ENCODE results near the gene DRC7.
"Not testable (repeated sequence)": the region's sequence is repeated elsewhere in the genome, so short reads cannot be mapped to it uniquely, and the experiment has no call there.

The DRC7 gene

DNA sequence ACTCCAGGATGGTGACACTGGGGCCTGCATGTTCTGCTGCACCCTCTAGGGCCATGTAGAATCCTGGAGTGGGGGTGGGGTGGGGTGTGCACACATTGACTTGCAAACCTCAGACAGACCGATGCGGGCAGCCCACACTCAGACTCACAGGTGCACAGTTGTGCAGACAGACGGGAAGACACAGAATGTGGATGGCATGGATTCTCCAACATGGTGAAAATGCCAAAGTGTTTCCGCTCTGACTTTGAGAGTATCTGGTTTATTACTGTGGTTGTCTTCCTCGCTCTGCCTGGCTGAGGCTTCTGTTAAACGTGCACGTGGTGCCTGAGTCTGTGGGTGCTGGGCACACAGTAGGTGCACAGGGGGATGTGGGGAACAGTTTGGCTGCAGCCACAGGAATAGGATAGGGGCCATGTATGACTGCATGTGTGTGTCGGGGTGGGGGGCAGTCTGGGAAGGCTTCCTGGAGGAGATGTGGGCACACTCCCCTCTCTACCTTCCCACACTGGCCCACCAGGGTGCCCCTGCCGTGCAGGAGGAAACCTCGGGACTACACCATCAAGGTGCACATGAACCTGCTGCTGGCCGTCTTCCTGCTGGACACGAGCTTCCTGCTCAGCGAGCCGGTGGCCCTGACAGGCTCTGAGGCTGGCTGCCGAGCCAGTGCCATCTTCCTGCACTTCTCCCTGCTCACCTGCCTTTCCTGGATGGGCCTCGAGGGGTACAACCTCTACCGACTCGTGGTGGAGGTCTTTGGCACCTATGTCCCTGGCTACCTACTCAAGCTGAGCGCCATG lies 35.5 kb upstream of the DRC7 start:
- DNase-seq (ENCODE audit: low spot score) = no peak

DNA sequence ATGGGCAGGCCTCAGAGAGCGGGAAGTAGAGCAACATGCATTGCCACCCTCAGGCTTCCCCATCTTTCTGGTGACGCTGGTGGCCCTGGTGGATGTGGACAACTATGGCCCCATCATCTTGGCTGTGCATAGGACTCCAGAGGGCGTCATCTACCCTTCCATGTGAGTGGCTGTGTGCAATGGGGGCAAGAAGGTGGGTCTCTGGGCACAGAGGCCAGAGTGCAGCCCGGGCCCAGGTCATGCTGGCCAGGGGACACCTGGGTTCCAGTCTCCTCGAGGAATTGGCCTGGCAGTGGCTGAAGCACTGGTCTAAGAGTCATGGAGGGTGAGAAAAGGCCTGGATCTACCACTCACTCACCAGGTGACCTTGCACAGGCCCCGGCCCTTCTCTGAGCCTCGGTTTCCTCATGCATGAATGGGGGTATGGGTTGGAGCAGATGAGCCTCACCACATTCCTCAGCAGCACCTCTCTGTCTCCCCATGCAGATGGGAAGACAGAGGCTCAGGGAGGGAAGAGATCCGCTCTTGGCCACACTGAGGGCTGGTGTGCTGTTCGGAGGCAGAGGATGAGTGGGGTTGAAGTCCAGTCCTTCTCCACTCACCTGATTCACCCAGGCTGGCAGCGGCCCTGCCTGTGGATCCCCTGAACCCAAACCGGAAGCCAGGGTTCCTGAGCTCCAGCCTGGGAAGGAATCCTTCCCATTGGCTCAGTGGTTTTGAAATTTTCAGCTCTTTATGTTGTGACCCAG lies 33.7 kb upstream of the DRC7 start:
- DNase-seq (ENCODE audit: low spot score) = no peak

DNA sequence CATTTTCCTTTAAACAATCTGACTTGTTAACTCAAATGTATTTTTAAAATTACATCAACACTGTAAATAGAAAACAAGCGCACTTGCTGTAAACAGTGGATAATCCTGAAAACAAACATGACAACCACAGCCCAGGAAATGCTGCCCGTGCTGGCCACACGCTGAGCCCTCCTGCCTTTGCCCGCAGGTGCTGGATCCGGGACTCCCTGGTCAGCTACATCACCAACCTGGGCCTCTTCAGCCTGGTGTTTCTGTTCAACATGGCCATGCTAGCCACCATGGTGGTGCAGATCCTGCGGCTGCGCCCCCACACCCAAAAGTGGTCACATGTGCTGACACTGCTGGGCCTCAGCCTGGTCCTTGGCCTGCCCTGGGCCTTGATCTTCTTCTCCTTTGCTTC lies 33.1 kb upstream of the DRC7 start:
- no peak for DNase-seq (ENCODE audit: low spot score)

DNA sequence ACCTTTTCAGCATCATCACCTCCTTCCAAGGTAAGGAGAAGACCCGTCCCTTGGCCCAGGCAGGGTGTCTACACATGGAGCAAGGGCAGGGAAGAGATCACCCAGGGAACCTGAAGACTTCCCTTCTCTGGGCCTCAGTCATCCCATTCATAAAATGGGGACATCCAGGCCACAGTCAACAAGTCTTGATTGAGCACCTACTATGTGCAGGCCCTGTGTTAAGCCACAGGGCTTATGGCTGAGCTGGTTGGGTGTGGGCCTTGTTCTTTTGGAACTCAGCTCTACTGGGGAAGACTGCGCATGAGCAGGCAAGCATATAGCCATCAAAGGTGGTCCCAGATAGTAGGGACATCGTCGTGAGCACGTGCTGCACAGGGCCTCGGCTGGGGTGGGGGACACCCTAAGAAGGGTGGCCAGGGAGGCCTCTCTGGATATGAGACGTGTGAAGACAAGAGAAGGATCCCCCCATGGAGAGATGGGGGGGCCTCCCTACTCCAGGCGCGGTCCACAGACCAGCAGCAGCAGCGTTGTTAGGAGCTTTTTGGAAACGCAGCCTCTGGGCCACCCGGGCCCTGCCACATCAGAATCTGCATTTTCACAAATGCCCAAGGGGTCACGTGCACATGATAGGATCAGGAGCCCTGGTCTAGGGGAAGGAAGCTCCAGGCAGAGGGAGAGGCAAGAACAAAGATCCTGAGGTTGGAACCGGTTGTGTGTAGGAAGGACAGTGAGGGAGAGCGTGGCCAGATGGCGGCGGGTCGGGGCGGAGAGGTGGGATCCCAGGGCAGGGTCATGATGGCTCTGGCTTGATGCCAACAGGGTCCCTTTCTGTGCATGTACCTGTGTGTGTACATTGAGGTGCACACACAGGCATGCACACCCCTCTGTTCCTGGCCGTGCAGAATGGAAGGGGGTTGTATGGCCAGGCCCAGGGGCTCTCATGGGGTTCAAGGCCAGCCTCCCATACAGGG lies 32.4 kb upstream of the DRC7 start:
- no peak for DNase-seq (ENCODE audit: low spot score)

DNA sequence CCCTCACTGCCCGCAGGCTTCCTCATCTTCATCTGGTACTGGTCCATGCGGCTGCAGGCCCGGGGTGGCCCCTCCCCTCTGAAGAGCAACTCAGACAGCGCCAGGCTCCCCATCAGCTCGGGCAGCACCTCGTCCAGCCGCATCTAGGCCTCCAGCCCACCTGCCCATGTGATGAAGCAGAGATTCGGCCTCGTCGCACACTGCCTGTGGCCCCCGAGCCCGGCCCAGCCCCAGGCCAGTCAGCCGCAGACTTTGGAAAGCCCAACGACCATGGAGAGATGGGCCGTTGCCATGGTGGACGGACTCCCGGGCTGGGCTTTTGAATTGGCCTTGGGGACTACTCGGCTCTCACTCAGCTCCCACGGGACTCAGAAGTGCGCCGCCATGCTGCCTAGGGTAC lies 31.2 kb upstream of the DRC7 start:
- DNase-seq (ENCODE audit: low spot score) = no peak

DNA sequence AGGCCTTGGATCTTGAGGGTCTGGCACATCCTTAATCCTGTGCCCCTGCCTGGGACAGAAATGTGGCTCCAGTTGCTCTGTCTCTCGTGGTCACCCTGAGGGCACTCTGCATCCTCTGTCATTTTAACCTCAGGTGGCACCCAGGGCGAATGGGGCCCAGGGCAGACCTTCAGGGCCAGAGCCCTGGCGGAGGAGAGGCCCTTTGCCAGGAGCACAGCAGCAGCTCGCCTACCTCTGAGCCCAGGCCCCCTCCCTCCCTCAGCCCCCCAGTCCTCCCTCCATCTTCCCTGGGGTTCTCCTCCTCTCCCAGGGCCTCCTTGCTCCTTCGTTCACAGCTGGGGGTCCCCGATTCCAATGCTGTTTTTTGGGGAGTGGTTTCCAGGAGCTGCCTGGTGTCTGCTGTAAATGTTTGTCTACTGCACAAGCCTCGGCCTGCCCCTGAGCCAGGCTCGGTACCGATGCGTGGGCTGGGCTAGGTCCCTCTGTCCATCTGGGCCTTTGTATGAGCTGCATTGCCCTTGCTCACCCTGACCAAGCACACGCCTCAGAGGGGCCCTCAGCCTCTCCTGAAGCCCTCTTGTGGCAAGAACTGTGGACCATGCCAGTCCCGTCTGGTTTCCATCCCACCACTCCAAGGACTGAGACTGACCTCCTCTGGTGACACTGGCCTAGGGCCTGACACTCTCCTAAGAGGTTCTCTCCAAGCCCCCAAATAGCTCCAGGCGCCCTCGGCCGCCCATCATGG lies 30.5 kb upstream of the DRC7 start:
- DNase-seq (ENCODE audit: low spot score) = no peak

DNA sequence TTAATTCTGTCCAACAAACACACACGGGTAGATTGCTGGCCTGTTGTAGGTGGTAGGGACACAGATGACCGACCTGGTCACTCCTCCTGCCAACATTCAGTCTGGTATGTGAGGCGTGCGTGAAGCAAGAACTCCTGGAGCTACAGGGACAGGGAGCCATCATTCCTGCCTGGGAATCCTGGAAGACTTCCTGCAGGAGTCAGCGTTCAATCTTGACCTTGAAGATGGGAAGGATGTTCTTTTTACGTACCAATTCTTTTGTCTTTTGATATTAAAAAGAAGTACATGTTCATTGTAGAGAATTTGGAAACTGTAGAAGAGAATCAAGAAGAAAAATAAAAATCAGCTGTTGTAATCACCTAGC lies 30.0 kb upstream of the DRC7 start:
- DNase-seq (ENCODE audit: low spot score) = no peak

DNA sequence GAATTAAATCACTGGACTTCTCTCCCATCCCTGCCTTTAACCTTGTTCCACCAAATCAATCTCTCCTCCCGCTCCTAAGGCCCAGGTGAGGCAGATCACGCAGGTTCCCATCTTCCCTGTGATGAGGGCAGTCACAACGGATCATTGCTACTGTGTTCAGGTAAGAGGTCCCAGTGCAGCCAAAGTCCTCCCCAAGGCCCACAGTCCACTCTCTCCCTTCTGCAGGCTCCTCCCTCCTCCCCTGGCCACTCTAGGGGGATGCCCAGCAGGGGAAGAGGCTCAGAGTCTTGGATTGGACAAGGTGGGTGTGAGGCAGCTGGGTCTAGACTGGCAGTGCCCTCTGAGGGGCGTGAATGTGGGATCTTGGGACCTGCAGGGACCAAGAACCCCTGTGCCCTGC lies 29.1 kb upstream of the DRC7 start:
- no peak for DNase-seq (ENCODE audit: low spot score)

DNA sequence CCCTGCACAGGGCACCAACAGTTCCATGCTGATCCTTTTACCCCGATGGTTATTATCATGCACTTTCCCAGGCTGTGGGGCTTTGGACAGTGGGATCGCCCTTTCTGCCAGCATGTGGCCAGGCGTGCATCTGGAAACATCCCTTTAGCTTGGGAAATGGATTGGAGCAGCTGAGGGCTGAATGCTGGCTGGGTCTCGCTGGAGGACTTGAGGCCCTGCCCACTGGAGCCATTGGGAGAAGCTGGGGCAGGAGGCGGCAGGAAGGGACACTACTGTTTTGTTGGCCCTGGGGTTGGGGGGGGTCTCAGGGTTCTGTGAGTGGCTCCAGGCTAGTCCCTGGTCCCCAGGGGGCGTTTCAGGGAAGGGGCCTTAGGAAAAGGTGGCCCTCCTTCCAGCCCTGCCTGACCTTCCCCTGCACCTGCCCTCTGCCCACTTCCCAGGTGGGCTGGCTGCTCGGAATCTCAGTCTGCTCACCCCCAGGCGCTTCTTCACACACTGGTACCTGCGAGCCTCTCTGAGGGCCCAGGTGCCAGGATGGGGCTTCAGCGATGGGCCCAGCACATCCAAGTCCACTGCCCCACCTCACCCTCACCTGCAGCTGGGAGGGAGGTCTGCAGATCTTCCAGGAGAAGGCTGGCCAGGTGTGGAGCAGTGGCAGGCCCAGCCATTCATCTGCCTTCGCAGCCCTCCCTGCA lies 28.1 kb upstream of the DRC7 start:
- no peak for DNase-seq (ENCODE audit: low spot score)

DNA sequence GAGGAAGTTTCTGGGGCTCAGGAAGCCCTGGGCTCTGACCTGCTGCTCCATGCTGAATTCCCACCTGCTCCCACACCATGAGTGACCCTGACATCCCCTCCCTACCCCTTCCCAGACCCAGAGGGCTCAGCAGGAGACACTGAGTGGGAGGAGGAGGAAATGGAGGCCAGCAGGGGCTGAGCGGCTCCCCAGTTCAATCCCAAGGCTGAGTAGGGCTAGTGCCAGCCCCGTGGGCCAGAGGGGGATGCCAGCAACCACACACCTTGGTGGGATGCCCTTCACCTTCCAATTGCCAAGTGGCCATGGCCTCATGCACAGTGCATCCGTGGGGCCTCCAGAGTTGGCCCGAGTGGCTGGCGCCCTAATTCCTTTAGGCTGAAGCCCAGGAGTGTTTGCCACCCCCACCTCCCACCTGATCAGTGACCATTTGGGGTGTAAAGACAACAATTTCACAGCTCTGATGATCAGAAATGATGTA lies 27.5 kb upstream of the DRC7 start:
- no peak for DNase-seq (ENCODE audit: low spot score)

DNA sequence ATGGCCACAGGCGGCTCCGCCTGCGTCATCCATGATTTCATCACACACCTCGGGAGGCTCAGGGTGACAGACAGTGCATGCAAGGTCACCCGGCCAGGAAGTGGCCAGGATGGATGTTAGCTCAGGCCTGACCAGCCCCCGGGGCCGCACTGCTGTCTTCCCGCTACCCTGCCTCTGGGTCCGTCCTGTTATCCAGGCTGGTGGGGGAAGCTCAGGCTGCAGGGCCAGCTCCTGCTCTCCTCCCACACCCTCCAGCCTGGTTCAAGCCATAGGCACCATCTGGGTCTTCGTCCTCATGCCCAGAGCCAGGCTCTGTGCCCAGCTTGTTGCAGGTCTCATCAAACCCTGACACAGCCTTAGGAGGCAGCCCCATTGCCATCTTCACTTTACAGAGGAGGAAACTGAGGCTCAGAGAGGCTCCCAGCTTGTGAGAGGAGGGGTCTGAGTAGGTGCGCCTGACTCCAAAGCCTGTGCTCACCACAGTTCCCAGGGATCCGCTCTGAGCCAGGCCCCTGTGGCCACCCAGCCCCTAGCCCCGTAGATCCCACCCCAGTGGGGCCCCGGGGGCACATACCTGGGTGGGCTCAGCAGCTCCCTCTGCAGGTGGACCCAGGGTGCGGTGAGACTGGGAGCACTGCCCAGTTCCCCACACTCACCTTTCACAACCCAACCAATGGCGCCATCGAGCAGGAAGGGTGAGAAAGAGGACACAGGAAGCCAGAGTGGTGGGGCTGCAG lies 26.9 kb upstream of the DRC7 start:
- DNase-seq (ENCODE audit: low spot score) = no peak

DNA sequence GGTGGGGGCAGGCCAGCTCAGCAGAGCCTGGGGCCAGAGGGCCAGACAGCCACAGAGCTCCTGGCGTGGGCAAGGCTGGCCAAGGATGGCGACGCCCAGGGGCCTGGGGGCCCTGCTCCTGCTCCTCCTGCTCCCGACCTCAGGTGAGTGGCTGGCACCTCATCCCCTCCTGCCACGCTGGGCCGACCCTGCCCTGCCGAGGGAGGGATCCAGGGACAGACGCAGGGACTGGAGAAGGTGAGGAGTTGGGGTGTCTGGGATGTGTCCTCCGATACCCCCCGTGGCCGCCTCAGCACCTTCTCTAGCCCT lies 26.4 kb upstream of the DRC7 start, which contains the start of gene ADGRG3:
Gene ADGRG3 (plus strand): TSS at position 44 of the 309 bp plus-strand sequence. CDS start 42 bp downstream, at position 86.
- DNase-seq (ENCODE audit: low spot score) = no peak

DNA sequence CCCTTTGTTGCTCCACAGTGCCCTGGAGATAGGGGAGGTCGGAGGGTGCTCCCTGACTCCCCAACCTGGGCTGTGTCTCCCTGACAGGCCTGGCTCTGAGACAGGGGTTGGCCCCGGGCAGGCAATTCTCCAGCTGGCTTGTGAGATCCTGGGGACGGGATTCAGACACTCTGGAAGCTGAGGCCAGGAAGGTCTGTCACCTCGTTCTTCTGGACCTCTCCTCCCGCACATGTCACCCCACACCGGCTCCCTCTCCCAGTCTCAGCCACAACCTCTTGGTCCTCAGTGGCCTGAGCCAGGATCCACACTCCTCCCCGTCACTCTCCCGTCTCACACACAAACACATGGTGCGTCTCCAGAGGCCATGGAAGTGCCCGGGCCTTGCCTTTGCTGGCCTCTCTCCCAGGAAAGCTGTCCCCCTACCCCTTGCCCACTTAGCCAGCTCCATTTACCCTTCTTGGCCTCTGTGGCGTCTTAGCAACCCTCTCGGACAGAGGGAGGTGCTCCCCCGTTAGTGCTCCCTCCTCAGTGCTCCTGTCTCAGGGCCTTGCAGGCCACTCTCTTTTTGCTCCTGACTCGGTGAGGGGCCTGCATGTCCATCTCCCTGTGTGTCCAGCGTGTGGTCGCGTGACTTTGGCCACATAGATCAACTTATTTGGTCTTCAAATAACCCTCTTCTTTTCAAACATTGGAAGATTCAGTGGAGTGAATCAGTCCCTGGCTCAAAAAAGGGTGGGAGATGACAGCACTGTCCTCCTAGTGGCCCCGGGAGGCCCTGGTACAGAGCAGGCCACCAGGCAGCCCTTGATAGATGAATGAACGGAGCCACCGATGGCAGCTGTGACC lies 25.8 kb upstream of the DRC7 start:
- DNase-seq (ENCODE audit: low spot score) = no peak

DNA sequence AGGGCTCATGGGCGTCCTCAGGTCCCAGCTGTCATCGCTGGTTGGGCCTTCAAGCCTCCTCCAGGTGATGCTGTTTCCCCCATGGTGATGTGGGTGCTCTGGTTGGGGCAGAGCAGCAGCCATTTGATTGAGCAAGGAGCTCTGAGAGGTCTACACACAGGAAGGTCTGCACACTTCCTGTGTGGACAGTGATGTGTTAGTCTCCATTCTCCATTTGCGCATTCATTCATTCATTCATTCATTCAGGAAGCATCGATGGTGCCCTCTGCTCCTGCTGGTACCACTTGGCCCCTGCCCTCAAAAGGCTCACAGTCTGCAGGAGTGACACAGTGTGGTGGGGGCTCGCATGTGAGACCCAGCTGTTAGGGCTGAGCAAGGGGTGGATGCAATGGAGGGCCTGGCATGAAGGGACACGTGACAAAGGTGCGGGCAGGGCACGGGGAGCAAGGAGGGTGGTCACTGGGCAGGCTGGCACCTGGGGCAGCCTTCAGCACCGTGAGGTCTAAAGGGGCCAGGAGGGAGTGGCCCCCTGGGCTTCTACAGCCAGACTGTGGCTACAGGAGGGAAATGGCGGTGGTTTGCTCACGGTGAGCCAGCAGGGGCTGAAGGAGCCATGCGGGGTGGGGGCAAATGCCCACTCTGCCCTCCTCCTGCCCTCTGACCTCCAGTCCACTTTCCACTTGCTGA lies 25.0 kb upstream of the DRC7 start:
- no peak for DNase-seq (ENCODE audit: low spot score)

DNA sequence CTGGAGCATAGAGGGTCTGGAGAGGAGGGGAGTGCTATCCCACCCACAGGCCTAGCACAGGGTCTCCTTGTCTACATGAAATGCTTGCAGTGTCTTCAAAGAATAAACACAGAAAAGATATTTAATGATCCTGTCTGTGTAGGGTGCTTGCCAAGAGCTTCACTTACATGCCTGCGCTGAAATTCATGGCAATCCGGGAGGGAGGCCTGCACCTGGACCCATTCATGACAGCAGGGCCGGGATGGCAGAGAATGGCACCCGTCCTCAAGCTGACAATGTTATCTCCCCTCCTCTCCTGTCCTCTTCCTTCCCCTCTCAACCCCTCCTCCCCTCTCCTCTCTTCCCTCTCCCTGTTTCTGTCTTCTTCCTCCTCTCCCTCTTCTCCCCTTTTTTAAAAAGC lies 24.4 kb upstream of the DRC7 start:
- DNase-seq (ENCODE audit: low spot score) = no peak

DNA sequence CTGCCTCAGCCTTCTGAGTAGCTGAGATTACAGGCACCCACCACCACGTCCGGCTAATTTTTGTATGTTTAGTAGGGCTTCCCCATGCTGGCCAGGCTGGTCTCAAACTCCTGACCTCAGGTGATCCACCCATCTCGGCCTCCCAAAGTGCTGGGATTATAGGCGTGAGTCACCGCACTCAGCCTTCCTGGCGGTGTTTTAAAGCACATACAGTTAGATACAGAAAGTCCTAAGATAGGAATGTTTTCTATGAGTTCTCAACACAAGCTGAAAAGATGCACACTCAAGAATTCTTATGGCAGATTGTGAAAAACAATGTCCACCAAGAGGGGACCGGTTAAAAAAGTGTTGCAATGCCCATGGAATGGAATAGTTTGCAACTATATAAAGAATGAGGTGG lies 23.2 kb upstream of the DRC7 start:
- not testable (repeated sequence) for DNase-seq (ENCODE audit: low spot score)

DNA sequence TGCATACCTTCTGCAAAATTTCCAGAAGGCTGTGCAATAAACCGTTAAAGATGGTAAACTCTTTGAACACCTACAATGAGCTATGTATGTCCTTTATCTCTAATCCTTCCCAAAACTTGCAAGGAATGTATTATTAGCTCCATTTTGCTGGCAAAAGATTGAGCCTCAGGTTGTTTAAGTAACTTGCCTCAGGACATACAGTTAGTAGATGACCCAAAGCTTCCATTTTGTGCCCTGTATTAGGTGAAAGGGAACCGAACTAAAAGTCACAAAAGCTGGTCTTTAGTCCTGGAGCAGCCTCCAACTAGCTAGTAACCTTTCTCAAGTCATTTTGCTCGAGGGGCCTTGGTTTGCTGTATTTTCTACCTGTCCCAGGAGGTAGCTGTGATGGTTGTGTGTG lies 22.2 kb upstream of the DRC7 start:
- DNase-seq (ENCODE audit: low spot score) = no peak

DNA sequence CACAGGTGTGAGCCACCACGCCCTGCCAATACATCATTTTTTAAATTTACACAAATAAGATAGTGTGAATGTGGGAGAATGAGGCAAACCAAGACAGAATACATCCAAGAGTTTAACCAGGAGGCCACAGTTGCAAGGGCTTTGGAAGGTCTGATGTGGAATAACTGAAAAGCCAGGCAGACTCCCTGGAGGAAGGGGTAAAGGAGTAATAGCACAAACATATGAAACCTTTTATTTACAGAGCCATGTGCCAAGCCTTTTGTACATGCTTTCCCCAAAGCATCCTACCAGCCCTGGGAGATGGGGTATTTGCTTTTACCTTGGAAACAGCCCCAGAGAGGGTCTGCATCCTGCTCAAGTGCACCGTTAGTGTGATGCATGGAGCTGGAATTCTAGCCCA lies 21.8 kb upstream of the DRC7 start:
- no peak for DNase-seq (ENCODE audit: low spot score)

Data from putamen (tissue), 1 donor.